GM23338 (cell line): ENCODE measurements around the gene HCK.
"Not testable (repeated sequence)": the region's sequence is repeated elsewhere in the genome, so short reads cannot be mapped to it uniquely, and the experiment has no call there.

Source experiments
- EZH2 ChIP-seq: fragments of 200-600 bp; sonication (generic); IDR thresholded peaks from one replicate; pipeline ENCODE4 v1.8.0; 2017; ENCODE audit warnings: antibody characterized with exemption, mild to moderate bottlenecking, low read depth; ENCODE audit not compliant: unreplicated experiment
- EZH2phosphoT487 ChIP-seq: fragments of 200-600 bp; sonication (generic); IDR thresholded peaks from one replicate; pipeline ENCODE4 v1.8.1; 2018; ENCODE audit warnings: antibody characterized with exemption; ENCODE audit not compliant: unreplicated experiment
- NANOG ChIP-seq: IDR thresholded peaks from 2 replicates; pipeline ENCODE4 v1.6.1; 2016; ENCODE audit warnings: antibody characterized with exemption, borderline replicate concordance
- TF ChIP-seq, protein P1 (sequence below), 2 experiments: fragments of 200-600 bp in 1 of 2; sonication (generic) in 1 of 2; conservative IDR thresholded peaks; 2 replicates each; pipeline versions ENCODE4 v1.5.1 to v1.6.1; 2016 to 2017; ENCODE audit warnings: antibody characterized with exemption in 2 of 2, low read depth in 2 of 2, mild to moderate bottlenecking in 2 of 2, moderate library complexity in 1 of 2

DNA sequence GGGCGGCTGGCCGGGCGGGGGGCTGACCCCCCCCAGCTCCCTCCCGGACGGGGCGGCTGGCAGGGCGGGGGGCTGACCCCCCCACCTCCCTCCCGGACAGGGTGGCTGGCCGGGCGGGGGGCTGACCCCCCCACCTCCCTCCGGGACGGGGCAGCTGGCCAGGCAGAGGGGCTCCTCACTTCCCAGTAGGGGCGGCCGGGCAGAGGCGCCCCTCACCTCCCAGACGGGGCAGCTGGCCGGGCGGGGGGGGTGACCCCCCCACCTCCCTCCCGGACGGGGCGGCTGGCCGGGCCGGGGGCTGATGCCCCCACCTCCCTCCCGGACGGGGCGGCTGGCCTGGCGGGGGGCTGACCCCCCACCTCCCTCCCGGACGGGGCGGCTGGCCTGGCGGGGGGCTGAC is 69.9 kb downstream of the HCK start:
- TF ChIP-seq, protein P1, sequence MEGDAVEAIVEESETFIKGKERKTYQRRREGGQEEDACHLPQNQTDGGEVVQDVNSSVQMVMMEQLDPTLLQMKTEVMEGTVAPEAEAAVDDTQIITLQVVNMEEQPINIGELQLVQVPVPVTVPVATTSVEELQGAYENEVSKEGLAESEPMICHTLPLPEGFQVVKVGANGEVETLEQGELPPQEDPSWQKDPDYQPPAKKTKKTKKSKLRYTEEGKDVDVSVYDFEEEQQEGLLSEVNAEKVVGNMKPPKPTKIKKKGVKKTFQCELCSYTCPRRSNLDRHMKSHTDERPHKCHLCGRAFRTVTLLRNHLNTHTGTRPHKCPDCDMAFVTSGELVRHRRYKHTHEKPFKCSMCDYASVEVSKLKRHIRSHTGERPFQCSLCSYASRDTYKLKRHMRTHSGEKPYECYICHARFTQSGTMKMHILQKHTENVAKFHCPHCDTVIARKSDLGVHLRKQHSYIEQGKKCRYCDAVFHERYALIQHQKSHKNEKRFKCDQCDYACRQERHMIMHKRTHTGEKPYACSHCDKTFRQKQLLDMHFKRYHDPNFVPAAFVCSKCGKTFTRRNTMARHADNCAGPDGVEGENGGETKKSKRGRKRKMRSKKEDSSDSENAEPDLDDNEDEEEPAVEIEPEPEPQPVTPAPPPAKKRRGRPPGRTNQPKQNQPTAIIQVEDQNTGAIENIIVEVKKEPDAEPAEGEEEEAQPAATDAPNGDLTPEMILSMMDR (conservative IDR thresholded peaks at IDR 0.05; ENCODE audit: low read depth in 2 of 2), result not testable (repeated sequence)
- not testable (repeated sequence) for TF ChIP-seq EZH2phosphoT487, EZH2, NANOG
